CD4-positive, alpha-beta T cell treated with Interleukin-15 for 1 hour (primary cell): ENCODE data around the gene NTRK3.

ENCODE experiments used
- DNase-seq: peaks from one replicate; pipeline ENCODE4 v3.0.0-alpha.2; 2020

Gene NTRK3

DNA sequence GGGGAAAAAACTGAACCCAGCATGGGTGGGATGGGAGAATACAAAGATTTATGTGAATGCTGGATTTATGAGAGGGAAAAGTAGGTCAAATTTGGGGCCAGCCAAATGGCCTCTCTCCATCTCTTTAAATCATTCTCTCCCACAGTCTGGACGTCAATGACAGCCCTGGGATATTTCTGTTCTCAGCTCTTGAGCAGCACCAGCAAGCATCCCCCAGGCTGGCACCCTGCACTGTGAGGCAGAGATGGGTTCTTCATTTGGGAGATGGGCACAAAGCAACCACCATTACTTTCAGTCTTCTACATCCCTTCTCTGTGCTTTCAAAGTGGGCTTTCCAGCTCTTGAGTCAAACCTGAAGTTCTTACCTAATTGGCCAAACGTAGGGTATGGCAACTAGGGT is 321.0 kb downstream of the NTRK3 start:
- DNase-seq = no peak

DNA sequence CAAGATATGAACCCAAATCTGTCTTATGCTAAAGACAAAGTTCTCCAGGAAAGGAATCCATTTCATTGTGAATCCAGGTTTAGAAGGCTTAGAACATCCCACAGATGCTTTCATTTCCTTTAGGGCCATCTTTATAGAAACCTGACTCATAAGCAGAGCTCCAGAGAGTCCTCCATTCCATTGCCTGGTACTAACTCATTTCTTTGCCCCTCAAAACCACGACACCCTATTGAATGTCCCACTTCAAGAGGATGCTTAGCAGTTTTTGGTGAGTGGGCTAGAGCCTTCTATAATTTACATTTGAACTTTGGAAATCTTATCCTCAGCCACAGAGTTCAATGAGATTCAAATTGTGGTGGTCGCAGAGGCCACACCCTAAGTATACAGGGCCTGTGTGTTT is 325.0 kb downstream of the NTRK3 start:
- no peak for DNase-seq

DNA sequence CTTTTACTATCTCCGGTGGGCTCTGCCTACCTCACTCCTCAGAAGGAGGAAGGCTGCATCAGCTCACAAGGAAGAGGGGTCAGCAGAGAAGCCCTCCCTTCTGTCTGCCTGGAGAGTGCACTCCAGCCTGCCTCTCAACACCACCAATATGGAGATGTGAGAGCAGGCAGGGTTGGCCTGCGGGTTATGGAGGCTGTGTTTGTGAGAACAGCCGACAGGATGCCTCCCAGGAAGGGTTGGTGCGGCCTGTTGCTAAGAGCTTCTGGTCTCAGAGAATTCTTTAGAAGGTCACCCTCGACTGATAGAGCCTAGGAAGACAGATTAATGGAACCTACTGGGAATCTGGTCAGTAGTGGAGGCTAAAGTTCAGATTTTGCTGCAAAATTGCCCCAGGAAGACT is 326.1 kb downstream of the NTRK3 start:
- no peak for DNase-seq

DNA sequence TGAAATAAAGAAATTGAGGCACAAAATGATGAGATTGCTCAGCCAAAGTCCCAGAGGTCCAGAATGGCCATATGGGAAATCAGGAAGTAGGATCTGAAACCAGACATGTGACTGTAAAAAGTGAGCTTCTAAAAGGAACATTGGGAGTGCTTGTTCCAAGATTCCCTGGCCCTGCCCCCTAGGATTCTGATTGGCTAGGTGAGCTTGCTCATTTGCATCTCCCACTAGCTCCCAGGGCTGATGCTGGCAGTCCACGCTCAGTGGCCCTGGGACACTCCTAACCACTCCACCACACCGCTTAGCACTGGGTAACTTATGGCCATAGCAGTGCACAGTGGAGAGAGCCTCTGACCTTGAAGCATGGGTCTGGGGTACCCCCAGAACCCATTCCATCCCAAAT is 326.7 kb downstream of the NTRK3 start:
- no peak for DNase-seq

DNA sequence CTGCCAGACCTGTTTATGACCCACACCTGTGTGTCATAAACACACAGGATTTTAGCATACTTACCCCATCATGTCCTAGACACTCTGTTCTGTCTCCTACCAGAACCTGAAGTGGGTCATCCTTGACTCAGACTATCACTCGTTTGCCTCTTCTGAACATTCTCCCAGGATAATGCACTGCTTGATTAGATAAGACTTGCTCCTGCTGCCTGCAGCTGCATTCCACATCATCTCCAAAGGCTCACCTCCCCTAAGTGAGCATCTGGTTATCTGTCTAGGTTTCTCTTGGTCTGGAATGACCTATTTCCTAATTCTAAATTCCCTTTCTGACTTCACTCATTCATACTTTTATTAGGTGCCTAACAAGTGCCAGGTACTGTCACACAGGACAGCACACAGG is 332.1 kb downstream of the NTRK3 start:
- no peak for DNase-seq

DNA sequence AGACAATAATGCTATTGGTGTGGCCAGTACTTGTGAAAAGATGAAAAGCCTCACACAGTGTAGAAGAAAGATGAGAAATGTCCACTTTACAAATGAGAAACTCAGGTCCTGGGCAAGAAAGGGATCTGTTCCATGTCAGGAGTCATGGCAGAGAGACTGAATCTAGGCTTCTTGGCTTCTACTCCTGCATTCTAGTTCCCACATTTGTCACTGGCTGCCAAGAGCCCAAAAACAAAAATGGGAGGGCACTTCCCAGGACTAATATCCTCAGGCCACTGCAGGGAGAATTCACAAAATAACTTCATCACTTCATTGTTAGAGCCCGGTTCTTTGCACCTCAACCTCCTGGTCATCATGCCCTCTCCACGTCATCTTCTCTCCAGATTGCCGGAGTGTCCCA is 337.5 kb downstream of the NTRK3 start:
- no peak for DNase-seq

DNA sequence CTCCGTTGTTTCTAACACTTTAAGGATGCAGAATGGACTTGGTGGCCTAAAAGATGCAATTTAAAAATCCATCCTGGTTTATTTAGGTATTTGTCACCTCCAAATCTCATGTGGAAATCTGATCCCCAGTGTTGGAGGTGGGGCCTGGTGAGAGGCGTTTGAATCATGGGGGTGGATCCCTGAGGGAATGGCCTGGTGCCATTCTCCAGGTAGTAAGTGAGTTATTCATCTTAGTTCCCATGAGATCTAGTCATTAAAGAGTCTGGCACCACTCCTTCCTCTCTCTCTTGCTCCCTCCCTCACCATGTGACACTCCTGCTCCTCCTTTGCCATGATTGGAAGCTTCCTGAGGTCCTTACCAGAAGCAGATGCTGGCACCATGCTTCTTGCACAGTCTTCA is 339.1 kb downstream of the NTRK3 start:
- DNase-seq = no peak

DNA sequence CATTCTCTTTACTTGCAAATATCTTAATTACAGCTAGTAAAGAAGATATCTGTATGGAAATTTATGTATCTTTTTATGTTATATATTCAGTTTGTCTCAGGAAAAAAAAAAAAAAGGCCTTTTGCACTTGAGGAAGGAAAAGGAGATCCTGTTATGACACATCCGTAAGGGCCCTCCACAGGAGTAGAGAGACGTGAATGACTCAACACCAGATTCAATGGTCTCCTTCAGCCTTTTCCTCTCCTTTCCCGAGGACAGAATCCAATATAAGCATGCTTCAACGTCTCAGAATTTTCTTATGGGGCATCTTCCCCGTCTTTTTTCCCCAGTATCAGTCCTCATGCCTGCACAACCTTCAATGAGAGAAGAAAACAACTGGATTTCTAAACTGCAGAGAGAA is 340.3 kb downstream of the NTRK3 start:
- no peak for DNase-seq

DNA sequence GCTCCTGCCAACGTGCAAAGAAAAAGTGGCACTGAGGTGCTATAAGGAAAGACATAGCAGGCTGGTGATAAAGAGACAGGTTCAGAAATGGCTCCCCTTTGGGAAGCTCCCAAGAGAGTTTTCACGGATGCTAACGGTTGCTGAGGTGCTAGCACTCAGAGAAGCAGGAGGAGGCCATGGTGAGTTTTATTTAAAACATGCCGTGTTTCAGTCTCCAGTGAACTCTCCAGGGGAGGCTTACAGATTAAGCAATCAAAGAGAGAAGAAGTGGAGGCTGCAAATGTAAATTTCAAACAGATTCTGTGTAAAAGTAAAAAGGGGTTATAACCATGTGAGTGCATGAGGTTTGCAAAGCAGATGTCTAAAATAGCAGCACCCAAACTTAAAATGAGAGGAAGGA is 346.2 kb downstream of the NTRK3 start:
- no peak for DNase-seq

DNA sequence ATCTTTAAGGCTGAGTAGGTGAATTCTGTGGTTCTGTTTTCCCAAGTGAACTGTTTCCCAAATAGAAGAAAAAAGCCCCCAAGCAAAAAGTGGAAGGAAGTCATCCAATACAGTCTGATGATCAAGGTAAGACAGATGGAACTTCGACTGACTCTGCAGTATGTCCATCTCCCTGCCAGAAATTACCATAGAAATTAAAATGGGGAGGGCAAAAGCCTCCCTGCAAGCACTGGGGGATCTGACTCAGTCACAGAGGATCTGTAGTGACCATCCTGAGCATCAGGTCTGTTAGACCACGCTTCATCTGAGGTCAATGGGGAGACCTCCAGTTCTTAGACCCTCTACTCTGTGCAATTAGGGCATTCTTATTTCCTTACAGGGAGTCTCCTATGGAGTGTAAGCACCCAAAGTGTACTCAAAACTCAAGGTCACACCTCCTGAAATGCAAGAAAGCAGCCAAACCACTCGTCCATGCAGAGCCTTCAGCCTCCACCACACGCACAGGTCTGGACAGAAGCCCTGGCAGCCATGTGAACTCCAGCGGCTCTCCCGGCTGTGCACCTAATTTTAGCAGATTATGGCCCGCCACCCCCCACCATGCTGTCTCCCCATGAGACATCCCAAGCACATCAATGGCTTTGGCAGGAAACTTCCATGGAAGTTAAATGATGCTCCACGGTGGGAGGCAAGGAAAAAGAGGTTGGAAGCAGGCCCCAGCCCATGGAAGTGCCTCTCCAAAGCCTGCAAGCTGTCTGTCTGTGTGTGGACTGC is 348.7 kb downstream of the NTRK3 start:
- DNase-seq = no peak

DNA sequence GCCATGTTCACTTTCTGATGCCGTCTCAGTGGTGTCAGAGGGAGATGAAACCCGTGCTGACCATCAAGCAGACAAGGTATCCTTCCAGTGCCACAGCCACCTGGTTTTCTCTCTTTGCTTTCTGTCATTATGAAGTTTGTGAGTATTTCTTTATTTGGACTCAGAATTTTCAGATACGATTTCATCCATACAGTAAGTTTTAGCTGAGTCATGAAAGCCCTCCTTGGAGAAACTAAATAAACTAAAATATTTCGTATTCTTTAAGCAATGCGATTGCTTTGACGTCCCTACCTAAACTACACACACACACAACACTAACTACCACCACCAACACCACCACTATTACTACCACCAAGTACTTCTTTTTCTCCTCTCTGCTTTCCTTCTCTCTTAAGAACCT is 350.1 kb downstream of the NTRK3 start:
- no peak for DNase-seq

DNA sequence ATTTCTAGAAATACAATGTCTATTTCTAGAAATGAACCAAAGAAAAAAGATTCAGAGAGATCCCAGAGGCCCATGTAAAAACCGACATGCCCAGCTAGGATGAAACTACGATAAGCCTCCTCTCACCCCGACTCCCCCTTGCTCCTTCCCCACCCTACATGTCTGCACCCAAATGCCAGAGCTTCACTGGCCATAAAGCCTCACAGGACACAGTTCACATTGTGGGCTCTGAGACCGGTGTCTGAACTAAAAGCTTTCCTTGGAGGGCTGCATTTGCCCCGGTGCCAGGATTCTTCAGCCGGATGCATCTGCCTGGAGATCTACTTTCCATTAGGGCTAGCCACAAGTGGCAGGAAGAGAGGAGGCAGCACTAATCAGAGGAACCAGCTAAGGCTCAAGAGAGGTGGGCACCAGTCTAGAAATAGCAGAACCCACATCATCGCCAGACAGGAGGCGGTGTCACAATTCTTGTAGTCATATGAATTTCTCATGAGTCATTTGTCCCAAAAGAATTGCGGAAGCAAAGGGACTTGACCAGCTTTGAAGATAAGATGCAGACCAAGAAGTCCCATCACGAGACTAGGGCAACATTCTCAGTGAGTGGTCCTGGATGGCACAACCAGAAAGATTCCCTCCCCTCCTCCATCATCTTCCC is 353.6 kb downstream of the NTRK3 start:
- DNase-seq = peak; percentile 23

DNA sequence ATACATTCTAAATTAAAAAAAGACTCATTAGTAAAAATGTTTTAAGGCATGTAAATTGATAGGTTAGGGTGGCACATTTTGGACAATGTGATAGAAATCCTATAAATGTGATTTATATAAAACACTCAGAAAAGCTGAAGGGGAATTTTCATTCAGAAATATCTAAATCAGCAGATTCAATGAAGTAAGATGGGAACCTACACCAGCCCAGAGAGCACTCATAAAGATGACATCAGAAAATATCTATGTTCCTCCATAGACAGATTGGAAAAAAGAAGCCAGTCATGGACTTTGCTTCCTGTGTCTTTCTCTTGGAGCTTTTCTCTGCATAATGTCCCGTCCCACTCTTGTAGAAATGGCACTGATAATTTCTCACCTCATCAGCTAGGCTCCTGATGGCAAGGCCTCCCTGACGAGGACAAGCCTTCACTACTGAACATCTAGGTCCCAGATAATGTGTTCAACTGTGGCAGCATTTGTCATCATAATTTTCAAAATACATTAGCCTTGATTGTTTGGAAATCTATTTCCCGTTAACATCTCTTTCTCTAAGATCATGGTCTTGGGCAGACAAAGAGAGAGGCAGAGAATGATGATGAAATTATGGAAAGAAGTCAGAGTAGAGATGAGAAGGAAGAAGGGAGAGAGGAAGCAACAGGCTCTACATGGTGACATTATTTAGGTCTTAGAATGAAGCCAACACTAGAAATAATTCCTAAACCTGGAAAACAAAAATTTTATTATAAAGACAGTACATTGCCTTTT is 354.4 kb downstream of the NTRK3 start:
- no peak for DNase-seq

DNA sequence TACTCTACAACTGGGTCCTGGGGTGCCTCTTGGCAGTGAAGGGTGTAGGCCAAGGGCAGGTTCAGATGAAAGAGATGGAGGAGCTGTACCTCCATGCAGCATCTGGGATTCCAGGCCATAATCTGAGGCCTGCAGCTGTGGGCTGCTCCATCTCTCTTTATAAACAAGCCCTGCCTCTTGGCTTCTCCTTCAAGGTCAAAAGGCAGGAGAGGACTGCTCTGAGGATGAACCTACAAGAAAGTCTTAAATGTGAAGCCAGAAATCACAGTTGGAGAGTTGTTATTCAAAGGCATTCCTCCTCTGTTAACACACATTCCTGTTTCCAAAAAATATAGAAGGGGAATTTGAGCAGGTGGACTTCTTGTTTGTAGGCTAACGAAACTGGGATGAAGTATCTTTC is 355.5 kb downstream of the NTRK3 start:
- no peak for DNase-seq

DNA sequence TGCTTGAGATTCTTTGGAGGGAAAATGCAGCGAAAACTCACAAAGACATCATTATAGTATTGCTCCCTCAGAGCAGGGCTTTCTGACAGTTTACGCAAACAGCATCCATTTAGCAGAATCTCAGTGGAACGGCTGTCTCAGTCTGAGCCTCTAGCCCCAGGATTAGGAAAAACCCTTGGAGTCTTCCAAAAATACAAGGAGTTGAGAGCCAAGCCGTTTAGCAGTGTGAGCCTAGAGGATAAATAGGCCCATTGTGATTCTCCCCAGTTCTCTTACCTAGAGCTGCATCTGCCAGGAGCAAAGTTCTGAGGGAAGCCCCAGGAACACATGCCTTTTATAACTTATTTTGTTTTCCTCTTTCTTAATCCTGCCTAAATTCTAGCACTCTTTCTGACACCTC is 359.6 kb downstream of the NTRK3 start:
- DNase-seq = no peak

DNA sequence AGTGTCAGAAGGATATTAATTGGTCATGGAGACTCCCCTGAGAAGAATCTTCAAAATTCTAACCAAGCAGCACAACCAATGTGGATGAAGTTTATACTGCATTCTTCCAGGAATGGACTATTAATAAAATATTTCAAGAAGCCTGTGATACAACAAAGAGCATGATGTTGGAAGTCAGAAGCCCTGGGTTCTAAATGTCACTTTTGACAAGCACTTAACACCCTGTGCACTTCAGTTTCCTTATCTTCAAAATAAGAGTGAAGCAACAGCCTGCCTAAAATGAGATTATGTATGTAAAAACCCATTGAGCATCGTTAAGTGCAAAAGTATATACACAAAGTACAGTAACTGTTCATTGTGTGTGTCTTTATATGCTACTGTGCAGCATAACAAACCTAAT is 369.4 kb downstream of the NTRK3 start:
- DNase-seq = no peak

DNA sequence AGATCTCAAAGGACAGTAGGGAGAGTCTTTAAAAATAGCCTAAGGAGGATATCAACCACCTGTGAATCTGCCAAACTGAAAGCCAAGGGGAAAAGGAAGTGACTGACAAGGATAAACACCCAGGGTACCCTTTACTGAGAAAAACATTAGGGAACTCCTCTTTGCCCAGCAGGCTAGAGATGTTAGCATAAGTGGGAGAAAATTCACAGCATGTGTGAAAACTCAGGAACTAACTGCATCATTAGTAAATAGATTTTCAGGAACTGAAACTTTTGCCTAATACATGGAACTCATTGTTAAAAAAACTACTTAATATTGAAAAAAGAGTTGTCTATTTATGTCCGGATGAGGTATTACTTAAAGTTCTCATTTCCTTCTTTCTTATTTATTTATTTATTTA is 375.5 kb downstream of the NTRK3 start:
- DNase-seq = no peak

DNA sequence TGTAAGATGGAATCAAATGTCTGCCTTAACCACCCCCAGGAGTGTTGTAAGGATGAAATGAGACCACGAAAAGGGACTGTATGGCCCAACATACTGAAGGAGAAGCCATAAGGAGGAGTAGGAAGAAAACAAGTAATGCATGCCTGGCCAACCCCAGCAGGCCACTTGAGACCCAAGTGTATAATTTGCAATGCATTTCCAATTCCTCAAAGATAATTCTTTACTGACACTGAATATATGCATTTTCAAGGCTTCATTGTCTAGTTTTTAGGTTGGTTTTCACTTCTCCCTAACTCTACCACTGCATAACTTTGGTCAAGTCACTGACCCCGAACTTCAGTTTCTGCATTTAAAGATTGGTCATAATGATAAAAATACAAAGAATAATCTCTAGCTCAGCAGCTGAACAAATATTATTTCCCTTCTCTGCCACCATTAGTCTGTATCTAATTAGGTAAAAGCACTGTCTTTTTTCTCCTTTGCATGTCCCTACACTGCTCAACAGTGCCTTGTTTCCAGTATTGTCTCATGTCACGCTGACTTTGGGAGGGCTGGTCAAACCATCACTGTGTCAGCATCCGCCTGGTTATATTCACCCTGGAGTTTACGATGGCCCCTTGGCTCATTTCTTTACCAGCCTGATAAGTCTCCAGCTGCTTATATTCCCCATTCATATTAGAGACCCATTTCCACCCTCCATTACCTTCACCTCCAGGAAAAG is 378.6 kb downstream of the NTRK3 start:
- no peak for DNase-seq

DNA sequence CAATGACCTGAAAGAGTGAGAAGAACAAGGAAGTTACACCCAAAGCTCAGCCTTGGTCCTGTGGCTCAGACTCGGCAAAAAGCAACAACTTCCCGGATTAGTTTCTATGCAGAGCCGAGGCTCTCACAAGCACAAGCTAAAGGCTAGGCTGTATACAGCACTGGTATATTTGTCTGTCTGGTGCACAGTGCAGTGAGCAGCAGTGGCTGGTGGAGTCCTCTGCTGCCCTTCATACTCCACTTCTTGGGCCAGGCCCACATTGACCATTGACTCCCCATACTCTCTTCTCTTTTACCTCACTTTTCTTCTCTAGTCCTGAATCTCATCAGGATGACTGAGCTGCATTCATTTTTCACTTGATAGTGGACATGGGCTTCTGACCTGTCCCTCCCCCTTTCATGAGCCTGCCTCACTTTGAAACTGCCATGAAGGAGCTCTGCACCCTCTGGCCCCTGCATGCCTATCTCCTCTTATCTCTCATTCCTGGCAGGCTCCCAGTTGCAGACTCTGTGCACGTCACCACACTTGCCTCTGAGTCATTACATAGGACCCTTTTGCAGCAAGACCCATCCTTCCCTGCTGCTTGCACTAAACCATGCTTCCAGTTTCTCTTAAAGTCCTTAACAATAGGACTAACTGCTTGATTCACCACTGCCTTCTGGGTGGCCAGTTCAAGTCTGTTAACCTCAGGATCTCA is 379.3 kb downstream of the NTRK3 start:
- DNase-seq = no peak

DNA sequence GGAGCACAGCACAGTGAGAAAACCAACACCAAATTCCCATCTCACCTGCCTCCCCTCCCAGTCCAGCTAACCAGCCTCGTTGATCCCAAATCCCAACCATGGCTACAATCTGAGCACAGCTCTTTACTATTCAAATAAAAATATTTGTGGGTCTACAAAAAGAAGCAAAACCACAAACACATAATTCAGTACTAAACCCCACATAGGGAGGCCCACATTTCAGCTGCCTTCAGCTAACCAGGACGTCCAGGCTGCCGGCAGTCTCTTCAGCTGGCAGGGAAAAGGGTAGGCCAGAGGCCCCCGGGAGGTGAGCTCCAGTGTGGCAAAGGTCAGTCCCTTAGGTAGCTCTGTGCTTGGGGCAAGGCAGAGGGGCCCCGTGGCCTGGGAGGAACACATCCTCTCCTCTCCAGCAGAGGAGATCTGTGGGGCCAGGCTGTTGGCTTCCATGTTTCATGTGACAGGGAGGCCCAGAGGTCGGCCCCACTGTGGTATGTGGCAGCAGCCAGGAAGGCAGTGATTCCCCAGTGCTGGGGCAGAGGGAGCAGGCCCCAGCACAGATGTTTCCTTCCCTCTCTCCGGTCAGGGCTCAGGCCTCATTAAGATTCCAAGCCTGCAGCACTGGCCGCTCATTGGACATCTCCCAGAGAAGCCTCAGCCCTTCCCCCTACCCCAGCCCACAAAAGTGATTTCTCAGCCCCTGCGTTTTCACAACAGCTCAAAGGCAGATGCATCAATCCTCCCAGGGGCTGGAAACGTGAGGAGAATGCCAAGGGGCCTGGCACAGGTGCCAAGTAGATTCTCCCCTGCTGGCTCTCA is 381.4 kb downstream of the NTRK3 start:
- DNase-seq = no peak

DNA sequence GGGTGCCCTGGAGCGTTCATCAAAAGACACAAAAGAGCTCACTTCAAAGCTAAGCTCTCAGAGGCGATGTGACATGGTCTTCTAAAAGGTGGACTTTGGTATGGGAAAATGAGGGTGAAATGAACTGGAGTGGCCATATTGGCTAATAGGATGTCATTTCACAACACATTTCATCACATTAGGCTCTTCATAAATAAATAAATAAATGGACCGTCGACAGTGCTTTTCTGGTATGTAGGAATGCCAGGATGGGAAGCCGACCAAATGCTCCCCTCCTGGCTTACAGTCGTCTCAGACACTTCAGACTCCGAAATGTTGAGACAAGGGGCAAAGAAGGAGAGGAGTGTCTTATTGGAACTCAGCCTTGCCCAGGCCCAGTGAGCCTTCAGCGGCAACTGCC is 383.0 kb downstream of the NTRK3 start:
- no peak for DNase-seq

DNA sequence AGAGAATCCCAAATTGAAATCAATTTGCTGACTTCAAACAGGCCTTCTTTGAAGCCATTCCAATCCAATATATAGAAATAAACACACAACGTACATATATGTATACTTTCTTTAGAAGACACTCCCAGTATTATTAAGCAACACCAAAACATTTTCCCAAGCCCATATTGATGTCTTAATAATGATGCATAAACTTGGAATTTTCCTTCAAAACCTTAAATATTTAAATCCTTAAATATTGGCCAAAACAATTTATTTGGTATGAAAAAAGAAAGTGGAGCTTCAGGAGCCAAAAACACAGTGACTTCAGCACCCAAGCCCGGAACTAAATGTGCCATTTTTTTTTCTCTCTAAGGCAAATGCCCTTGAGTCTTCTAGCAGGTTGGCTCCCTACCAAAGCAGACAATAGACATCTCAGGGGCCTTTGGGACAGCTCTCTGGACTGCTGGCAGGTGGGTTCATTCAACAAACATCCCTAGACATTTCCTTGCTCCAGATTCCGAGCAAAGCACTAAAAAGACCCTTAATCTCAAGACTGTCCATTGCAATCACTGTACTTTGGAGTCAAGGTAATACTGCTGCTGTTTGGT is 384.7 kb downstream of the NTRK3 start:
- no peak for DNase-seq
